Neural cell (in vitro differentiated cells): ENCODE data around the gene MASP2. TPM values are rescaled to one million over a fixed set of nuclear protein-coding genes. Genes with fewer than 3 reads are reported as not detected.

Source experiments
- H2AFZ ChIP-seq: fragments of 200-600, 300-800 bp; sonication (generic), shearing (Covaris generic); 2 replicates; pipeline ENCODE4 v1.6.0; 2014; ENCODE audit warnings: low read depth, mild to moderate bottlenecking, antibody characterized with exemption, low read length, moderate library complexity
- H3F3A ChIP-seq: fragments of 200-600 bp; shearing (Covaris generic); 2 replicates; pipeline ENCODE4 v1.6.1; 2016; ENCODE audit warnings: mild to moderate bottlenecking, moderate library complexity, mixed read lengths, antibody characterized with exemption, low read length; ENCODE audit not compliant: insufficient read depth, poor library complexity, severe bottlenecking
- H3K27ac ChIP-seq: fragments of 200-600, 300-800 bp; sonication (generic), shearing (Covaris generic); 2 replicates; pipeline ENCODE4 v1.5.1; 2014; ENCODE audit warnings: mild to moderate bottlenecking, low read length, moderate library complexity
- H3K27me3 ChIP-seq: fragments of 300-800, 200-600 bp; sonication (generic), shearing (Covaris generic); 2 replicates; pipeline ENCODE4 v1.6.0; 2014; ENCODE audit warnings: mild to moderate bottlenecking, low read depth, low read length, moderate library complexity; ENCODE audit not compliant: insufficient read depth
- H3K36me3 ChIP-seq: fragments of 300-800, 200-600 bp; sonication (generic), shearing (Covaris generic); 2 replicates; pipeline ENCODE4 v1.5.1; 2014; ENCODE audit warnings: mild to moderate bottlenecking, antibody characterized with exemption, low read length, moderate library complexity; ENCODE audit not compliant: insufficient read depth
- H3K4me2 ChIP-seq: fragments of 300-800, 200-600 bp; sonication (generic), shearing (Covaris generic); 2 replicates; pipeline ENCODE4 v1.6.0; 2014; ENCODE audit warnings: mild to moderate bottlenecking, low read length
- H3K4me3 ChIP-seq: fragments of 300-800, 200-600 bp; sonication (generic), shearing (Covaris generic); 2 replicates; pipeline ENCODE4 v1.5.1; 2014; ENCODE audit warnings: mild to moderate bottlenecking, low read length, moderate library complexity
- H3K79me2 ChIP-seq: fragments of 200-600 bp; shearing (Covaris generic); replicated peaks from 2 replicates; pipeline ENCODE4 v1.6.0; 2014; ENCODE audit warnings: mild to moderate bottlenecking, low read length, moderate library complexity; ENCODE audit not compliant: insufficient read depth
- H3K9ac ChIP-seq: fragments of 300-800, 200-600 bp; sonication (generic), shearing (Covaris generic); 2 replicates; pipeline ENCODE4 v1.6.1; 2016; ENCODE audit warnings: mild to moderate bottlenecking, low read length, mixed read lengths
- H3K9me2 ChIP-seq: fragments of 200-600 bp; shearing (Covaris generic); 2 replicates; pipeline ENCODE4 v1.6.1; 2016; ENCODE audit warnings: mild to moderate bottlenecking, low read length, mixed read lengths; ENCODE audit not compliant: insufficient read depth
- H3K9me3 ChIP-seq: fragments of 200-600, 300-800 bp; sonication (generic), shearing (Covaris generic); 2 replicates; pipeline ENCODE4 v1.6.1; 2016; ENCODE audit warnings: mild to moderate bottlenecking, mixed run types, low read length, moderate library complexity, mixed read lengths
- H4K20me1 ChIP-seq: fragments of 200-600 bp; shearing (Covaris generic); 2 replicates; pipeline ENCODE4 v1.6.1; 2016; ENCODE audit warnings: mild to moderate bottlenecking, mixed run types; ENCODE audit not compliant: insufficient read depth
- EP300 ChIP-seq: fragments of 450-650 bp; conservative IDR thresholded peaks from 2 replicates; pipeline ENCODE4 v1.6.1; 2014; ENCODE audit warnings: antibody characterized with exemption, mild to moderate bottlenecking, moderate library complexity; ENCODE audit not compliant: poor library complexity, severe bottlenecking
- EZH2 ChIP-seq: fragments of 200-600, 300-800 bp; shearing (Covaris generic), sonication (generic); IDR thresholded peaks from 2 replicates; pipeline ENCODE4 v1.6.1; 2014; ENCODE audit warnings: antibody characterized with exemption, low read length, borderline replicate concordance, mild to moderate bottlenecking; ENCODE audit not compliant: insufficient read depth, poor library complexity, severe bottlenecking
- MXI1 ChIP-seq: fragments of 450-650 bp; conservative IDR thresholded peaks from 2 replicates; pipeline ENCODE4 v1.6.1; 2014; ENCODE audit warnings: antibody characterized with exemption, mild to moderate bottlenecking; ENCODE audit not compliant: poor library complexity, severe bottlenecking
- POLR2AphosphoS5 ChIP-seq: IDR thresholded peaks from 2 replicates; pipeline ENCODE4 v1.6.1; 2012
- RAD21 ChIP-seq: fragments of 450-650 bp; conservative IDR thresholded peaks from 2 replicates; pipeline ENCODE4 v1.6.1; 2014; ENCODE audit warnings: antibody characterized with exemption, mild to moderate bottlenecking, moderate library complexity
- SMC3 ChIP-seq: fragments of 450-650 bp; conservative IDR thresholded peaks from 2 replicates; pipeline ENCODE4 v1.6.1; 2014; ENCODE audit warnings: antibody characterized with exemption, mild to moderate bottlenecking, moderate library complexity; ENCODE audit not compliant: poor library complexity
- TAF1 ChIP-seq: IDR thresholded peaks from 2 replicates; pipeline ENCODE4 v1.6.1; 2012; ENCODE audit warnings: low read depth
- polyA plus RNA-seq: library from polyadenylated mRNA; depleted of rRNA; stranded (reverse); fragments of >200 nt; gene quantifications from 2 replicates; pipeline ENCODE4 v1.2.3, GENCODE V29; 2014
- TF ChIP-seq, protein P1 (sequence below): IDR thresholded peaks from 2 replicates; pipeline ENCODE4 v1.6.1; 2012; ENCODE audit warnings: borderline replicate concordance
- TF ChIP-seq, protein P2 (sequence below): fragments of 450-650 bp; IDR thresholded peaks from 2 replicates; pipeline ENCODE4 v1.5.1; 2014; ENCODE audit warnings: antibody characterized with exemption, mild to moderate bottlenecking, moderate library complexity; ENCODE audit not compliant: poor library complexity, severe bottlenecking

MASP2 gene
- polyA plus RNA-seq, 1 donor from 2014 or later = not detected

DNA sequence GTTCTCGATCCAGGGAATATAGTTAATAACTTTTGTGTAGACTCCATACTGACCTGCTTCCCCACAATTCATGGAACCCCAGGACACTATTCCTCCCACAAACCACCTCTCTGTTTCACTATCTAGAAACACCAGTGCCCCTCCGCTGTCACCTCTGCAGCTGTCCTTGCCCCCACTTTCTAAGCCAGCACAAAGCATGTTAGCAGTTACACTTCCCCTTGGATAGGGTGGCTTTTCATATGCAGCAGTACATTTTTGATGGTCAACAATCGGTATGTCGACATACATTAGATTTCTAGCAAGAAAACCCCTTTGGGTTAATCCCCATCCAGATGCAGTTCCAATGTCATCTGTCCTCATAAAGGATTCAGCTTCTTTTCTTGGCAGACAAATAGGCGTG, 20.1 kb downstream of the MASP2 start:
- H3K9me2 ChIP-seq = no peaks in the 10 kb centered on the region
- no peaks in the 10 kb centered on the region for H3K79me2 ChIP-seq
- H3K36me3 ChIP-seq = peaks cover 14% of the 10 kb centered on the region
- no peak overlapping the region for H2AFZ ChIP-seq
- no peaks in the 10 kb centered on the region for H3K9me3 ChIP-seq
- peaks cover 5% of the 10 kb centered on the region for H4K20me1 ChIP-seq
- H3K4me2 ChIP-seq = no peak overlapping the region
- H3K9ac ChIP-seq = no peak overlapping the region
- TF ChIP-seq EZH2 (no peak), TAF1 (no peak), SMC3 (no peak), POLR2AphosphoS5 (no peak), EP300 (no peak), RAD21 (no peak), MXI1 (no peak)
- TF ChIP-seq, protein P1, sequence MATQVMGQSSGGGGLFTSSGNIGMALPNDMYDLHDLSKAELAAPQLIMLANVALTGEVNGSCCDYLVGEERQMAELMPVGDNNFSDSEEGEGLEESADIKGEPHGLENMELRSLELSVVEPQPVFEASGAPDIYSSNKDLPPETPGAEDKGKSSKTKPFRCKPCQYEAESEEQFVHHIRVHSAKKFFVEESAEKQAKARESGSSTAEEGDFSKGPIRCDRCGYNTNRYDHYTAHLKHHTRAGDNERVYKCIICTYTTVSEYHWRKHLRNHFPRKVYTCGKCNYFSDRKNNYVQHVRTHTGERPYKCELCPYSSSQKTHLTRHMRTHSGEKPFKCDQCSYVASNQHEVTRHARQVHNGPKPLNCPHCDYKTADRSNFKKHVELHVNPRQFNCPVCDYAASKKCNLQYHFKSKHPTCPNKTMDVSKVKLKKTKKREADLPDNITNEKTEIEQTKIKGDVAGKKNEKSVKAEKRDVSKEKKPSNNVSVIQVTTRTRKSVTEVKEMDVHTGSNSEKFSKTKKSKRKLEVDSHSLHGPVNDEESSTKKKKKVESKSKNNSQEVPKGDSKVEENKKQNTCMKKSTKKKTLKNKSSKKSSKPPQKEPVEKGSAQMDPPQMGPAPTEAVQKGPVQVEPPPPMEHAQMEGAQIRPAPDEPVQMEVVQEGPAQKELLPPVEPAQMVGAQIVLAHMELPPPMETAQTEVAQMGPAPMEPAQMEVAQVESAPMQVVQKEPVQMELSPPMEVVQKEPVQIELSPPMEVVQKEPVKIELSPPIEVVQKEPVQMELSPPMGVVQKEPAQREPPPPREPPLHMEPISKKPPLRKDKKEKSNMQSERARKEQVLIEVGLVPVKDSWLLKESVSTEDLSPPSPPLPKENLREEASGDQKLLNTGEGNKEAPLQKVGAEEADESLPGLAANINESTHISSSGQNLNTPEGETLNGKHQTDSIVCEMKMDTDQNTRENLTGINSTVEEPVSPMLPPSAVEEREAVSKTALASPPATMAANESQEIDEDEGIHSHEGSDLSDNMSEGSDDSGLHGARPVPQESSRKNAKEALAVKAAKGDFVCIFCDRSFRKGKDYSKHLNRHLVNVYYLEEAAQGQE = no peak
- TF ChIP-seq, protein P2, sequence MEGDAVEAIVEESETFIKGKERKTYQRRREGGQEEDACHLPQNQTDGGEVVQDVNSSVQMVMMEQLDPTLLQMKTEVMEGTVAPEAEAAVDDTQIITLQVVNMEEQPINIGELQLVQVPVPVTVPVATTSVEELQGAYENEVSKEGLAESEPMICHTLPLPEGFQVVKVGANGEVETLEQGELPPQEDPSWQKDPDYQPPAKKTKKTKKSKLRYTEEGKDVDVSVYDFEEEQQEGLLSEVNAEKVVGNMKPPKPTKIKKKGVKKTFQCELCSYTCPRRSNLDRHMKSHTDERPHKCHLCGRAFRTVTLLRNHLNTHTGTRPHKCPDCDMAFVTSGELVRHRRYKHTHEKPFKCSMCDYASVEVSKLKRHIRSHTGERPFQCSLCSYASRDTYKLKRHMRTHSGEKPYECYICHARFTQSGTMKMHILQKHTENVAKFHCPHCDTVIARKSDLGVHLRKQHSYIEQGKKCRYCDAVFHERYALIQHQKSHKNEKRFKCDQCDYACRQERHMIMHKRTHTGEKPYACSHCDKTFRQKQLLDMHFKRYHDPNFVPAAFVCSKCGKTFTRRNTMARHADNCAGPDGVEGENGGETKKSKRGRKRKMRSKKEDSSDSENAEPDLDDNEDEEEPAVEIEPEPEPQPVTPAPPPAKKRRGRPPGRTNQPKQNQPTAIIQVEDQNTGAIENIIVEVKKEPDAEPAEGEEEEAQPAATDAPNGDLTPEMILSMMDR = no peak
- no peaks in the 10 kb centered on the region for H3K27me3 ChIP-seq
- no peak overlapping the region for H3K27ac ChIP-seq
- H3F3A ChIP-seq = no peaks in the 10 kb centered on the region
- H3K4me3 ChIP-seq = no peak overlapping the region

DNA sequence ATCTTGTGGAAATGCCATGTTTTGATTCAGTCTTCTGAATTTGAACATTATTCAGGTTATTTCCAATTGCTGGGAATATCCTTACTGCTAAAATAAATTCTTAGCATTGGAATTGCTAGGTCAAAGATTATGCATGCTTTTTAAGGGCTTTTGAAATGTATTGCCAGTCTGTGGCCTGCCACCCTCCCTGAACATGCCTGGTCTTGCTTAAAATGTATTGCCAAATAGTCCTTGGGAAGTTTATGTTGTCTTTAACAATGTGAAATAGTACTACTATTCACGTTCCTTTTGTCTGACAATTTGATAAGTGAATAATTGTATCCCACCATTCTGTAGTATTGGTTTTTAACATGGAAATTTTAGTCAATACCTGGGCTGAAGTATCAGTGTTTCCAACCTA, 21.0 kb downstream of the MASP2 start:
- TF ChIP-seq POLR2AphosphoS5 (no peak), SMC3 (no peak), MXI1 (no peak), TAF1 (no peak), EZH2 (no peak), EP300 (no peak), RAD21 (no peak)
- TF ChIP-seq, protein P1 = no peak
- TF ChIP-seq, protein P2 = no peak
- no peak overlapping the region for H3K4me2 ChIP-seq
- H2AFZ ChIP-seq = no peak overlapping the region
- no peaks in the 10 kb centered on the region for H3K9me3 ChIP-seq
- H3F3A ChIP-seq = no peaks in the 10 kb centered on the region
- H3K36me3 ChIP-seq = peaks cover 14% of the 10 kb centered on the region
- H3K9me2 ChIP-seq = no peaks in the 10 kb centered on the region
- no peak overlapping the region for H3K4me3 ChIP-seq
- H4K20me1 ChIP-seq = peaks cover 5% of the 10 kb centered on the region
- H3K79me2 ChIP-seq = no peaks in the 10 kb centered on the region
- no peaks in the 10 kb centered on the region for H3K27me3 ChIP-seq
- no peak overlapping the region for H3K9ac ChIP-seq
- H3K27ac ChIP-seq = no peak overlapping the region
